Endothelial cell of umbilical vein (primary cell): ENCODE measurements around the gene ODAD3.

Experiments
- EZH2 ChIP-seq: IDR thresholded peaks from 2 replicates; pipeline ENCODE4 v1.6.1; 2012; ENCODE audit warnings: borderline replicate concordance, low read depth, mild to moderate bottlenecking, moderate library complexity, low read length, inconsistent platforms; ENCODE audit not compliant: severe bottlenecking
- GATA2 ChIP-seq: IDR thresholded peaks from 2 replicates; pipeline ENCODE4 v1.7.0; 2011; ENCODE audit warnings: low read depth, mild to moderate bottlenecking, moderate library complexity, mixed read lengths, low read length; ENCODE audit not compliant: insufficient read length, insufficient read depth
- MYC ChIP-seq: IDR thresholded peaks from one replicate; pipeline ENCODE4 v1.6.1; 2011; ENCODE audit warnings: mild to moderate bottlenecking, low read depth, low read length
- POLR2A ChIP-seq: IDR thresholded peaks from 2 replicates; pipeline ENCODE4 v1.6.1; 2012; ENCODE audit warnings: low read depth, mild to moderate bottlenecking, control low read depth, low read length
- POLR2AphosphoS5 ChIP-seq: IDR thresholded peaks from 2 replicates; pipeline ENCODE4 v1.6.1; 2012; ENCODE audit warnings: low read depth, mild to moderate bottlenecking, control low read depth, low read length, moderate library complexity; ENCODE audit not compliant: insufficient read depth
- TF ChIP-seq, protein P1 (sequence below), 2 donors: IDR thresholded peaks; 1 replicate in 1 of 2; 2 replicates in 1 of 2; pipeline ENCODE4 v1.5.1; 2011; ENCODE audit warnings: low read length in 2 of 2, mild to moderate bottlenecking in 2 of 2, moderate library complexity in 2 of 2, control low read depth in 1 of 2, inconsistent platforms in 1 of 2, low read depth in 1 of 2; ENCODE audit not compliant: insufficient read depth in 1 of 2; ENCODE audit errors: extremely low read depth in 1 of 2
- TF ChIP-seq, protein P2 (sequence below): IDR thresholded peaks from 2 replicates; pipeline ENCODE4 v1.6.1; 2011; ENCODE audit not compliant: insufficient read depth, insufficient read length

DNA sequence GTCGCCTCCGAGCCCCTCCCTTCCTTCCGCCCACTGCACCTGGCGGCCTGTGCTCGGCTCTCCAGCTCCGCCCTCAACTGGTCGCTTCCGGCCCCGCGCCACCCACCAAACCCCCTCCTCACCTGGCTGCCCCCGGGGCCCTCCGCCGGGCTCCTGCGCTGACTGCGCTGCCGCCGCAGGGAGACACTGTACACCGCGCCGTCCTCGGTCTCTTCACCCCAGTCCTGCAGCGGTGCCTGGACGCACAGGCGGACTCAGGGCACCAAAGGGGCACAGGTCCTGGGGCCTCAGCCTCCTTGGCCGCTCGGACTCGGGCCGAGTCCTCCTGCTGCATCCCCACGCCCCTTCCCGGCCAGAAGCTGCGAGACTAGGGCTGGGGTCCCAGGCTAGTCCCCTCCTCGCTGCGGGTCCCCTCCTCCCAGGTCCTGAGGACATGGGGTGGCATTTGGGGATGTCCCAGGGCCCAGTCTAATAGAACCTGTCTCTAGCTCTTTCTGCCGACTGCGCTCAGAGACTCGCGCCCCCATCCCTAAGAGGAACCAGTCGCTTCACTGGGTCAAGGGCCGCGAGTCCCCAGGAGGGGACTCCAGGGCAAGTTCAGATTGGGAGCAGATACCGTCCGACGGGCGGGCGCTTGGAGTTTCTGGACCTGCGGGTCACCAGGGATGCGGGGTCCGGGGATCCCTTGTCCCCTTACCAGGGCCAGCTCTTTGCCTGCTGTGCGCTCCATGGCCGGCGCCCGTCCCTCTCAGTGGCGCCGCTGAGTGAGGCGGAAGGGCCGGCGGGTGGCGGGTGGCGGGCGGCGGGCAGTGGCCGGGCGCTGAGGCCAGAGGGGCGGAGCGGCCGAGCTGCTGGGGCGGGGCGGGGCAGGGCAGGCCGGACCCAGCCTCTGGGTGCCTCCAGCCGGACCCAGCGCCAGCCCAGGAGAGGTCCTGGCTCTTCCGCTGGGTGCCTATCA lies 16.1 kb downstream of the ODAD3 start, which contains the start of gene RGL3:
- TF ChIP-seq, protein P1, sequence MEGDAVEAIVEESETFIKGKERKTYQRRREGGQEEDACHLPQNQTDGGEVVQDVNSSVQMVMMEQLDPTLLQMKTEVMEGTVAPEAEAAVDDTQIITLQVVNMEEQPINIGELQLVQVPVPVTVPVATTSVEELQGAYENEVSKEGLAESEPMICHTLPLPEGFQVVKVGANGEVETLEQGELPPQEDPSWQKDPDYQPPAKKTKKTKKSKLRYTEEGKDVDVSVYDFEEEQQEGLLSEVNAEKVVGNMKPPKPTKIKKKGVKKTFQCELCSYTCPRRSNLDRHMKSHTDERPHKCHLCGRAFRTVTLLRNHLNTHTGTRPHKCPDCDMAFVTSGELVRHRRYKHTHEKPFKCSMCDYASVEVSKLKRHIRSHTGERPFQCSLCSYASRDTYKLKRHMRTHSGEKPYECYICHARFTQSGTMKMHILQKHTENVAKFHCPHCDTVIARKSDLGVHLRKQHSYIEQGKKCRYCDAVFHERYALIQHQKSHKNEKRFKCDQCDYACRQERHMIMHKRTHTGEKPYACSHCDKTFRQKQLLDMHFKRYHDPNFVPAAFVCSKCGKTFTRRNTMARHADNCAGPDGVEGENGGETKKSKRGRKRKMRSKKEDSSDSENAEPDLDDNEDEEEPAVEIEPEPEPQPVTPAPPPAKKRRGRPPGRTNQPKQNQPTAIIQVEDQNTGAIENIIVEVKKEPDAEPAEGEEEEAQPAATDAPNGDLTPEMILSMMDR (IDR thresholded peaks at IDR 0.05; ENCODE audit: extremely low read depth in 1 of 2, insufficient read depth in 1 of 2, low read depth in 1 of 2, low read length in 2 of 2) = no peak
- TF ChIP-seq POLR2AphosphoS5 = no peak
- peak; percentile 76 for TF ChIP-seq EZH2
- TF ChIP-seq POLR2A = no peak
- no peak for TF ChIP-seq GATA2
- TF ChIP-seq, protein P2, sequence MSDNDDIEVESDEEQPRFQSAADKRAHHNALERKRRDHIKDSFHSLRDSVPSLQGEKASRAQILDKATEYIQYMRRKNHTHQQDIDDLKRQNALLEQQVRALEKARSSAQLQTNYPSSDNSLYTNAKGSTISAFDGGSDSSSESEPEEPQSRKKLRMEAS = no peak
- TF ChIP-seq MYC = no peak
